OCI-LY1 (cell line): ENCODE data around the gene MGRN1.

Source experiments
- CTCF ChIP-seq: fragments of 200-600 bp; sonication (generic), shearing (Covaris generic); IDR thresholded peaks from 2 replicates; pipeline ENCODE4 v1.5.1; 2017; ENCODE audit warnings: mild to moderate bottlenecking, antibody characterized with exemption, low read length, moderate library complexity, mixed read lengths
- EZH2 ChIP-seq: fragments of 200-600 bp; sonication (generic), shearing (Covaris generic); IDR thresholded peaks from 2 replicates; pipeline ENCODE4 v1.8.0; 2017; ENCODE audit warnings: borderline replicate concordance, mixed run types, mild to moderate bottlenecking, antibody characterized with exemption, low read length, moderate library complexity, mixed read lengths

DNA sequence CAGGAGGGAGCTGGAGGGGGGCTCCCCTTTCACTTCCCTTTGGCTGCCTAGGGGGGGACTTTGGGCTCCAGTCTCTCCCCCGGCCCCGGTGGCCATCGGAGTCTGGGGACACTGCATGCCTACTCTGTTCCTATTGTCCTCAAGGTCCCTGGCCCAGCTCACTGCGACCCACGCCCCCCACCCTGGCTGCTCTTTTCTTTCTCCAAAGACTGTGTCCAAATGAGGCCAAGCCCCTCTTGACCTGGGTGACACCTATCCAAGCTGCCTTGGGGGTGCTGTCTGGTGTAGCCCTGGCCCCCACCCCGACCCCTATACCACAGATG, 22.8 kb upstream of the MGRN1 start:
- TF ChIP-seq CTCF = no peak
- no peak for TF ChIP-seq EZH2
